ENCODE results near the gene CACNA2D2.

The CACNA2D2 gene

DNA sequence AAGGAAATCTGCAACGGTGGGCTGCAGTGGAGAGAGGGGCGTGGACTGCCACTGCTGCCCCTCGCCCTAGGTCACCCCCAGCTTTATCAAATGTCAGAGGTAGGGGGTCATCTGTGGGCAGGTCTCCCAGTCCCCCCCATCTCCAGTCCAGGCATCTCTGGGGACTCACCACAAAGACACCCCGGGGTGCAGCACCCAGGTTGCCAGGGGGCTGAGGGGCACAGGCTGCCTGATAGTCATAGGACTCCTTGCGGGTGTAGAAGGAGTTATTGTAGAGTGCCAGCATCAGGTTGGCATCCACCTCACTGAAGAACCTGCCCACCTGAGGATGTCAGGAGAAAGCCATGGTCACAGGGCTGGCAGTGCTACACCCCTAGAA is 137.6 kb downstream of the CACNA2D2 start:
- Histone ChIP-seq H3K4me2 (ENCODE audit: low read depth, low read length) (peak overlapping the region; percentile 96), H3K9me3 (replicated peaks; ENCODE audit: insufficient read depth, low read length) (no peaks in the 10 kb centered on the region), H2AFZ (ENCODE audit: low read length) (peak overlapping the region; percentile 95), H3K27ac (ENCODE audit: low read length) (no peak overlapping the region), H3K27me3 (replicated peaks; ENCODE audit: insufficient read depth, low read length) (peaks cover 36% of the 10 kb centered on the region), H3K4me1 (ENCODE audit: low read length) (no peaks in the 10 kb centered on the region), H3K4me3 (ENCODE audit: low read length) (peak overlapping the region; percentile 77), H3K79me2 (ENCODE audit: low read length) (no peaks in the 10 kb centered on the region), H3F3A (ENCODE audit: insufficient read depth, low read length) (no peaks in the 10 kb centered on the region), H3K9me2 (replicated peaks; ENCODE audit: insufficient read depth, low read length) (no peaks in the 10 kb centered on the region), H3K36me3 (replicated peaks; ENCODE audit: insufficient read depth, low read length) (no peaks in the 10 kb centered on the region), H4K20me1 (ENCODE audit: insufficient read depth, low read length) (no peaks in the 10 kb centered on the region), H3K9ac (ENCODE audit: low read length) (peak overlapping the region; percentile 73)
- TF ChIP-seq EZH2 (optimal IDR thresholded peaks at IDR 0.05; ENCODE audit: low read depth, low read length): no peak
- no peak for DNase-seq

GRCh38 chr3:50365080-50365841 is 138.2 kb downstream of the CACNA2D2 start:
- H3K9me2 ChIP-seq (replicated peaks; ENCODE audit: insufficient read depth, low read length): no peaks in the 10 kb centered on the region
- no peaks in the 10 kb centered on the region for H3K9me3 ChIP-seq (replicated peaks; ENCODE audit: insufficient read depth, low read length)
- no peak for TF ChIP-seq EZH2 (optimal IDR thresholded peaks at IDR 0.05; ENCODE audit: low read depth, low read length)
- TF ChIP-seq, protein P1, sequence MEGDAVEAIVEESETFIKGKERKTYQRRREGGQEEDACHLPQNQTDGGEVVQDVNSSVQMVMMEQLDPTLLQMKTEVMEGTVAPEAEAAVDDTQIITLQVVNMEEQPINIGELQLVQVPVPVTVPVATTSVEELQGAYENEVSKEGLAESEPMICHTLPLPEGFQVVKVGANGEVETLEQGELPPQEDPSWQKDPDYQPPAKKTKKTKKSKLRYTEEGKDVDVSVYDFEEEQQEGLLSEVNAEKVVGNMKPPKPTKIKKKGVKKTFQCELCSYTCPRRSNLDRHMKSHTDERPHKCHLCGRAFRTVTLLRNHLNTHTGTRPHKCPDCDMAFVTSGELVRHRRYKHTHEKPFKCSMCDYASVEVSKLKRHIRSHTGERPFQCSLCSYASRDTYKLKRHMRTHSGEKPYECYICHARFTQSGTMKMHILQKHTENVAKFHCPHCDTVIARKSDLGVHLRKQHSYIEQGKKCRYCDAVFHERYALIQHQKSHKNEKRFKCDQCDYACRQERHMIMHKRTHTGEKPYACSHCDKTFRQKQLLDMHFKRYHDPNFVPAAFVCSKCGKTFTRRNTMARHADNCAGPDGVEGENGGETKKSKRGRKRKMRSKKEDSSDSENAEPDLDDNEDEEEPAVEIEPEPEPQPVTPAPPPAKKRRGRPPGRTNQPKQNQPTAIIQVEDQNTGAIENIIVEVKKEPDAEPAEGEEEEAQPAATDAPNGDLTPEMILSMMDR (IDR thresholded peaks at IDR 0.05; ENCODE audit: low read length): peak; percentile 37
- peak overlapping the region; percentile 73 for H3K9ac ChIP-seq (ENCODE audit: low read length)
- H3F3A ChIP-seq (ENCODE audit: insufficient read depth, low read length): no peaks in the 10 kb centered on the region
- peak overlapping the region; percentile 96 for H3K4me2 ChIP-seq (ENCODE audit: low read depth, low read length)
- peak overlapping the region; percentile 95 for H2AFZ ChIP-seq (ENCODE audit: low read length)
- H3K4me1 ChIP-seq (ENCODE audit: low read length): no peaks in the 10 kb centered on the region
- peaks cover 30% of the 10 kb centered on the region for H3K27me3 ChIP-seq (replicated peaks; ENCODE audit: insufficient read depth, low read length)
- H3K4me3 ChIP-seq (ENCODE audit: low read length): peak overlapping the region; percentile 77
- peak; percentile 94 for DNase-seq
- H3K79me2 ChIP-seq (ENCODE audit: low read length): no peaks in the 10 kb centered on the region
- H4K20me1 ChIP-seq (ENCODE audit: insufficient read depth, low read length): no peaks in the 10 kb centered on the region
- peak overlapping the region; percentile 27; the same call in 1 of the 2 replicates for H3K27ac ChIP-seq (ENCODE audit: low read length)
- no peaks in the 10 kb centered on the region for H3K36me3 ChIP-seq (replicated peaks; ENCODE audit: insufficient read depth, low read length)

DNA sequence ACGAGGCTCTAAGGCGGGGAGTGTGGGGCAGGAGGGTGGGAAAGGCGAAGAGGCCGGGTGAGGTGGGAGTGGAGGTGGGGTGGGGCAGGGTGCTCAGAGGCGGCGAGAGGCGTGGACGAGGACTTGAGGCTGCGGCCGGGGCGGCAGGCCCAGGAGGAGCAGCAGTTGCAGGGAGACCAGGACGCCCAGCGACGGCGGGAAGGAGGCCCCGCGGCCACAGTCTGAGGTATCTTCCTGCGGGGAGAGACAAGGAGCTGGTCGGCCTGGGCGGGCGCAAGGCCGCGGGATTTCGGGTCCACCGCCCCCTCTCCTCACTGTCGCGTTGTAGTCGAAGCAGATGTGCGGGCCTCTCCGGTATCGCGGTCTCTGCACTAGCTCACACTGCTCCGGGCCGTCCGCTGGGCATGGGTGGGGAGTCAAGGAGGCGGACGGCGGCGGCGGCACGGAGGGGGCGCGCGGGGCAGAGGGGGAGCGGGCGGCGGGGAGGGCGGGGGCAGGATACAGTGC is 138.8 kb downstream of the CACNA2D2 start:
- H3K9me2 ChIP-seq (replicated peaks; ENCODE audit: insufficient read depth, low read length): no peaks in the 10 kb centered on the region
- no peaks in the 10 kb centered on the region for H3F3A ChIP-seq (ENCODE audit: insufficient read depth, low read length)
- H3K4me1 ChIP-seq (ENCODE audit: low read length): peaks cover 5% of the 10 kb centered on the region
- no peak for DNase-seq
- H3K36me3 ChIP-seq (replicated peaks; ENCODE audit: insufficient read depth, low read length): no peaks in the 10 kb centered on the region
- H3K27me3 ChIP-seq (replicated peaks; ENCODE audit: insufficient read depth, low read length): peaks cover 25% of the 10 kb centered on the region
- H2AFZ ChIP-seq (ENCODE audit: low read length): peak overlapping the region; percentile 56; the same call in 1 of the 2 replicates
- H3K4me2 ChIP-seq (ENCODE audit: low read depth, low read length): peak overlapping the region; percentile 63; the same call in 1 of the 2 replicates
- no peak overlapping the region for H3K9ac ChIP-seq (ENCODE audit: low read length)
- no peaks in the 10 kb centered on the region for H3K79me2 ChIP-seq (ENCODE audit: low read length)
- no peaks in the 10 kb centered on the region for H3K9me3 ChIP-seq (replicated peaks; ENCODE audit: insufficient read depth, low read length)
- no peaks in the 10 kb centered on the region for H4K20me1 ChIP-seq (ENCODE audit: insufficient read depth, low read length)
- no peak overlapping the region for H3K27ac ChIP-seq (ENCODE audit: low read length)
- H3K4me3 ChIP-seq (ENCODE audit: low read length): peak overlapping the region; percentile 50
- TF ChIP-seq EZH2 (optimal IDR thresholded peaks at IDR 0.05; ENCODE audit: low read depth, low read length): no peak
- TF ChIP-seq, protein P1 (IDR thresholded peaks at IDR 0.05; ENCODE audit: low read length): no peak
- no peak for TF ChIP-seq EZH2phosphoT487 (IDR thresholded peaks at IDR 0.05; ENCODE audit: low read length)

GRCh38 chr3:50359760-50360110 is 143.7 kb downstream of the CACNA2D2 start:
- H3K9ac ChIP-seq (ENCODE audit: low read length): no peak overlapping the region

More at GRCh38 chr3:50359760-50360110, 143.7 kb downstream of the CACNA2D2 start:
- Histone ChIP-seq H3K4me3 (ENCODE audit: low read length) (peak overlapping the region; percentile 91), H3K9me3 (replicated peaks; ENCODE audit: insufficient read depth, low read length) (no peaks in the 10 kb centered on the region), H3K36me3 (replicated peaks; ENCODE audit: insufficient read depth, low read length) (peaks cover 11% of the 10 kb centered on the region; the same call in 1 of the 2 replicates), H3K27me3 (replicated peaks; ENCODE audit: insufficient read depth, low read length) (no peaks in the 10 kb centered on the region), H3F3A (ENCODE audit: insufficient read depth, low read length) (no peaks in the 10 kb centered on the region), H3K4me2 (ENCODE audit: low read depth, low read length) (peak overlapping the region; percentile 91), H3K4me1 (ENCODE audit: low read length) (peaks cover 29% of the 10 kb centered on the region), H3K9me2 (replicated peaks; ENCODE audit: insufficient read depth, low read length) (no peaks in the 10 kb centered on the region), H2AFZ (ENCODE audit: low read length) (peak overlapping the region; percentile 95), H3K79me2 (ENCODE audit: low read length) (peaks cover 46% of the 10 kb centered on the region), H3K27ac (ENCODE audit: low read length) (no peak overlapping the region), H4K20me1 (ENCODE audit: insufficient read depth, low read length) (no peaks in the 10 kb centered on the region)
- TF ChIP-seq, protein P1 (IDR thresholded peaks at IDR 0.05; ENCODE audit: low read length): no peak
- no peak for TF ChIP-seq EZH2 (optimal IDR thresholded peaks at IDR 0.05; ENCODE audit: low read depth, low read length)
- no peak for TF ChIP-seq EZH2phosphoT487 (IDR thresholded peaks at IDR 0.05; ENCODE audit: low read length)
- no peak for DNase-seq
